Pancreas (tissue), 10 donors: ENCODE results near the gene RAPGEF5. TPM values are rescaled to one million over a fixed set of nuclear protein-coding genes. Genes with fewer than 3 reads are reported as not detected.

ENCODE experiments used
- ATAC-seq, 4 donors: fragments of 200-7000 bp; cut with Tn5 transposase; one replicate each; pipeline versions ENCODE4 v1.8.0 to v1.9.1; 2020; ENCODE audit warnings: mild to moderate bottlenecking in 4 of 4, moderate library complexity in 4 of 4
- DNase-seq, 6 donors: peaks; one replicate each; pipeline ENCODE4 v3.0.0-alpha.2; 2020
- FAIRE-seq: peaks from 2 replicates; lab custom pipeline; 2012; peaks lifted over from hg19 to GRCh38; lab: Jason Lieb, UNC
- H3K27ac ChIP-seq, 4 donors: fragments of 200-600 bp; sonication (generic); 1 replicate in 3 of 4; 2 replicates in 1 of 4; pipeline versions ENCODE4 v1.5.0 to v1.8.0; 2020
- H3K27me3 ChIP-seq, 4 donors: fragments of 200-600 bp; one replicate each; pipeline ENCODE4 v1.8.0; 2021
- H3K36me3 ChIP-seq, 3 donors: fragments of 200-600 bp; sonication (generic) in 1 of 3; one replicate each; pipeline versions ENCODE4 v1.5.0 to v1.8.0; 2020 to 2021
- H3K4me1 ChIP-seq, 3 donors: fragments of 200-600 bp; one replicate each; pipeline ENCODE4 v1.8.0; 2021
- H3K4me3 ChIP-seq, 4 donors: fragments of 200-600 bp; sonication (generic) in 2 of 4; one replicate each; pipeline versions ENCODE4 v1.5.0 to v1.8.0; 2020 to 2021
- H3K9me3 ChIP-seq, 4 donors: fragments of 200-600 bp; one replicate each; pipeline ENCODE4 v1.8.0; 2021
- WGBS, 2 donors: extraction: QIAGEN DNeasy Blood & Tissue Kit; methylation state at CpG; one replicate each; pipeline ENCODE4 v1.1.7; 2013; 5-methylcytosine and 5-hydroxymethylcytosine counted together
- intact Hi-C, 3 donors: fragments of 100-400 bp; cut with DNase I; formaldehyde crosslinking; loops; one replicate each; pipeline versions ENCODE4 v1.11.1 to v1.14.2; 2022
- polyA plus RNA-seq, 2 donors: library from polyadenylated mRNA; stranded (reverse); fragments of 200-250 nt; gene quantifications; one replicate each; pipeline ENCODE4 v1.2.3, GENCODE V29; 2013
- total RNA-seq, 6 donors: library from RNA; stranded (reverse); fragmentation: NEBNext Ultra II Directional in 4 of 6; extraction: Animal tissue kit (Norgen Biotek cat#: 25700) in 4 of 6; gene quantifications; one replicate each; pipeline versions ENCODE4 v1.2.1 to v1.2.4, GENCODE V29; 2021 to 2023
- TF ChIP-seq, protein P1 (sequence below), 4 donors: fragments of 200-600 bp; sonication (generic) in 3 of 4; IDR thresholded peaks; one replicate each; pipeline versions ENCODE4 v1.5.0 to v1.8.0; 2021; ENCODE audit warnings: antibody characterized with exemption in 4 of 4
- donor health status: healthy with polysubstance abuse.
- donor health status: DM: no; HTN: no; CAD: no; lungs with moderate emphysema.
- donor health status: DM: no; HTN: no; CAD: no.
- donor health status: control.
- donor health status: control.
- donor health status: Bipolar disorder and iron deficiency.
- donor health status: DM: yes; HTN: yes; CAD: no.
- donor health status: DM: no; HTN: no; CAD: no.
- donor health status: DM: no; HTN: no; CAD: no.
- donor health status: DM: yes; HTN: yes; CAD: no.

Gene RAPGEF5, protein sequence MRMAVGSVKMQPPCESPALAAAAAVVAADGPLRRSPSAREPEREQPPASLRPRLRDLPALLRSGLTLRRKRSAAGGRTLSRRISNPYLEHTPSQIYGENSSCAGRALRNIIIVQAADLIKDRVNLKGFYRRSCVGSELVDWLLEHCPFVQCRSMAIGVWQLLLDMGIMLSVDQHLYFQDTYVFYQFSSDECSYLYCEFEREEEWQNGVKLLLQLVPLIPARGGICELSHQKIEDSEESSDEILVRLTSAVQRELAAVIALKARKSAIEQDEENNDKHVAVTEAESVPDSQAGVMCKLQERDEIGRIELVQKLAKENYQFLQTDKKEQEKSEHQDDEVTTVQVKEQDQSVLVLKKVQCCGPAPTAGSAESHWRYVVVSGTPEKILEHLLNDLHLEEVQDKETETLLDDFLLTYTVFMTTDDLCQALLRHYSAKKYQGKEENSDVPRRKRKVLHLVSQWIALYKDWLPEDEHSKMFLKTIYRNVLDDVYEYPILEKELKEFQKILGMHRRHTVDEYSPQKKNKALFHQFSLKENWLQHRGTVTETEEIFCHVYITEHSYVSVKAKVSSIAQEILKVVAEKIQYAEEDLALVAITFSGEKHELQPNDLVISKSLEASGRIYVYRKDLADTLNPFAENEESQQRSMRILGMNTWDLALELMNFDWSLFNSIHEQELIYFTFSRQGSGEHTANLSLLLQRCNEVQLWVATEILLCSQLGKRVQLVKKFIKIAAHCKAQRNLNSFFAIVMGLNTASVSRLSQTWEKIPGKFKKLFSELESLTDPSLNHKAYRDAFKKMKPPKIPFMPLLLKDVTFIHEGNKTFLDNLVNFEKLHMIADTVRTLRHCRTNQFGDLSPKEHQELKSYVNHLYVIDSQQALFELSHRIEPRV
- total RNA-seq (10 to 100 TPM; 19.6 to 38.9 (median 31.0) TPM), polyA plus RNA-seq (1 to 10 TPM; 7.5 to 9.0 TPM)

DNA sequence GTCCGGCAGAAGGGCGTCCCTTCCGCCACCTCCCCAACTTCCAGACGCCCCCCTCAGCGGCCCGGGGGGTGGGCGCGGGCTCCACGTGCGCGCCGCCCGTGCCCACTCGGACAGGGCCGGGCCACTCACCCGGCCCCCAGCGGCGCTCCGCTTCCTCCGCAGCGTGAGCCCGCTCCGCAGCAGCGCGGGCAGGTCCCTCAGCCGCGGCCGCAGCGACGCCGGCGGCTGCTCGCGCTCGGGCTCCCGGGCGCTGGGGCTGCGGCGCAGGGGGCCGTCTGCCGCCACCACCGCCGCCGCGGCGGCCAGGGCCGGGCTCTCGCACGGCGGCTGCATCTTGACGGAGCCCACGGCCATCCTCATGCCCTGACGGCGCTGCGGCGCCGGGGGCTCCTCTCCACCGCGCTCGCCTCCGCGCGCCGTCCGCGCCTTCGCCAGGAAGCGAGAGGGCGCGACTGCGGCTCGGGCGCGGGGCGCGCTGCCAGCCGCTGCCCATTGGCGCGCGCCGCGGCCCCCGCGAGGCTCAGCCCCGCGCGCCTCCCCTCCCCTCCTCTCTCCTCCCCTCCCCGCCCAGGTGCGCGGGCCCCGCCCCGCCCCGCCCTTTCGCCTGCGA is at the start of gene RAPGEF5:
Gene RAPGEF5, minus strand, starts transcription at position 454 of the 610 bp plus-strand sequence. Its CDS starts 94 bp downstream, at position 360.
- TF ChIP-seq, protein P1, sequence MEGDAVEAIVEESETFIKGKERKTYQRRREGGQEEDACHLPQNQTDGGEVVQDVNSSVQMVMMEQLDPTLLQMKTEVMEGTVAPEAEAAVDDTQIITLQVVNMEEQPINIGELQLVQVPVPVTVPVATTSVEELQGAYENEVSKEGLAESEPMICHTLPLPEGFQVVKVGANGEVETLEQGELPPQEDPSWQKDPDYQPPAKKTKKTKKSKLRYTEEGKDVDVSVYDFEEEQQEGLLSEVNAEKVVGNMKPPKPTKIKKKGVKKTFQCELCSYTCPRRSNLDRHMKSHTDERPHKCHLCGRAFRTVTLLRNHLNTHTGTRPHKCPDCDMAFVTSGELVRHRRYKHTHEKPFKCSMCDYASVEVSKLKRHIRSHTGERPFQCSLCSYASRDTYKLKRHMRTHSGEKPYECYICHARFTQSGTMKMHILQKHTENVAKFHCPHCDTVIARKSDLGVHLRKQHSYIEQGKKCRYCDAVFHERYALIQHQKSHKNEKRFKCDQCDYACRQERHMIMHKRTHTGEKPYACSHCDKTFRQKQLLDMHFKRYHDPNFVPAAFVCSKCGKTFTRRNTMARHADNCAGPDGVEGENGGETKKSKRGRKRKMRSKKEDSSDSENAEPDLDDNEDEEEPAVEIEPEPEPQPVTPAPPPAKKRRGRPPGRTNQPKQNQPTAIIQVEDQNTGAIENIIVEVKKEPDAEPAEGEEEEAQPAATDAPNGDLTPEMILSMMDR (IDR thresholded peaks at IDR 0.05), result no peak
- ATAC-seq, result peak; percentile 85 to 91 (median 87)
- Histone ChIP-seq H3K9me3 (no peaks in the 10 kb centered on the region), H3K4me3 (peak within 1 kb of the TSS; percentile 46 to 70 (median 64)), H3K27me3 (no peaks in the 10 kb centered on the region), H3K36me3 (no peaks in the 10 kb centered on the region), H3K27ac (peak within 1 kb of the TSS; percentile 54 to 93 (median 73)), H3K4me1 (peaks cover 0 to 12% (median 8%) of the 10 kb centered on the region in 3 donors)
- 1% methylated on average over 51 to 95 of the region's 95 CpGs for WGBS, 2 donors
- no peak for FAIRE-seq
- intact Hi-C loops, result no loop called here
- DNase-seq, result peak; percentile 72 to 87 (median 80)

- no peak for FAIRE-seq
- no peak overlapping the region for H3K27ac ChIP-seq
- 96 to 97% methylated on average over 4 of the region's 4 CpGs for WGBS, 2 donors
- TF ChIP-seq, protein P1 (IDR thresholded peaks at IDR 0.05), result no peak
- H3K27me3 ChIP-seq, result no peaks in the 10 kb centered on the region
- H3K4me3 ChIP-seq, result no peak overlapping the region
- H3K36me3 ChIP-seq, result no peaks in the 10 kb centered on the region
- no peaks in the 10 kb centered on the region for H3K4me1 ChIP-seq
- intact Hi-C loops, result no loop called here
- ATAC-seq, result no peak
- no peak for DNase-seq
- no peaks in the 10 kb centered on the region for H3K9me3 ChIP-seq
Observed at GRCh38 chr7:22406715-22407114, 49.8 kb upstream of the RAPGEF5 start.

- ATAC-seq, result no peak
- H3K4me3 ChIP-seq, result no peak overlapping the region
- no peak for FAIRE-seq
- H3K36me3 ChIP-seq, result no peaks in the 10 kb centered on the region
- no peaks in the 10 kb centered on the region for H3K4me1 ChIP-seq
- intact Hi-C loops, result no loop called here
- TF ChIP-seq, protein P1 (IDR thresholded peaks at IDR 0.05), result no peak
- H3K27ac ChIP-seq, result no peak overlapping the region
- no peak for DNase-seq
- no peaks in the 10 kb centered on the region for H3K9me3 ChIP-seq
- whole genome bisulfite sequencing, 2 donors, result 46 to 51% methylated on average over 3 of the region's 3 CpGs
- no peaks in the 10 kb centered on the region for H3K27me3 ChIP-seq
Observed at GRCh38 chr7:22404421-22405023, 47.6 kb upstream of the RAPGEF5 start.

DNA sequence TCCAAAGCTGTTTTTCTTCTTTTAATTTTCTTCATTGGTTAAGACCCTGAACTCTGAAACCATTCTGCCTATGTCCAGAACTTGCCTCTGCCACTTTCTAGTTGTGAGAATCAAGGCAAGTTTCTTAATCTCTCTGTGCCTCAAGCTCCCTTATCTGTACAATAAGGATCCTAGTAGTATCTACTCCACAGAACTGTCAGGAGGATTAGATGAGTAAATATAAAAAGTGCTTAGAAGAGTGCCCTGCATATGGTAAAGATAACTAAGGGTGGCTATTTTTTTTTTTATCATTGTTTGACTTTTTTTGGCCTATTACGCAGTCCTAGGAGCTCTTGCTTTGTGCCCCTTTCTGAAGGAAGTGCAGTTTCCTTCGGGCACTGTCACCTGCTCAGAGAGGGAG is 46.4 kb upstream of the RAPGEF5 start:
- Histone ChIP-seq H3K4me1 (no peaks in the 10 kb centered on the region), H3K4me3 (no peak overlapping the region), H3K27ac (no peak overlapping the region), H3K36me3 (no peaks in the 10 kb centered on the region), H3K9me3 (no peaks in the 10 kb centered on the region), H3K27me3 (no peaks in the 10 kb centered on the region)
- DNase-seq (no peak), ATAC-seq (no peak), FAIRE-seq (no peak)
- TF ChIP-seq, protein P1 (IDR thresholded peaks at IDR 0.05), result no peak
- WGBS, 2 donors, result 91 to 93% methylated on average over 2 of the region's 2 CpGs
- intact Hi-C loops, result no loop called here
